ENCODE results near the gene OR2L8. TPM values are rescaled to one million over a fixed set of nuclear protein-coding genes. Genes with fewer than 3 reads are reported as not detected.

Gene OR2L8
- not detected for polyA plus RNA-seq (ENCODE audit: insufficient read depth in 1 of 5, insufficient read length in 5 of 5, low replicate concordance in 1 of 5)
- long read RNA-seq, donor 1 = 0 reads
- long read RNA-seq, donor 2 = 0 reads
- long read RNA-seq, donor 3 = 0 reads
- long read RNA-seq, donor 4 = 0 reads
- long read RNA-seq, donor 5 = 0 reads
- long read RNA-seq, donor 6 = 0 reads
- long read RNA-seq, donor 7 = 0 reads
- long read RNA-seq, donor 8 = 0 reads

DNA sequence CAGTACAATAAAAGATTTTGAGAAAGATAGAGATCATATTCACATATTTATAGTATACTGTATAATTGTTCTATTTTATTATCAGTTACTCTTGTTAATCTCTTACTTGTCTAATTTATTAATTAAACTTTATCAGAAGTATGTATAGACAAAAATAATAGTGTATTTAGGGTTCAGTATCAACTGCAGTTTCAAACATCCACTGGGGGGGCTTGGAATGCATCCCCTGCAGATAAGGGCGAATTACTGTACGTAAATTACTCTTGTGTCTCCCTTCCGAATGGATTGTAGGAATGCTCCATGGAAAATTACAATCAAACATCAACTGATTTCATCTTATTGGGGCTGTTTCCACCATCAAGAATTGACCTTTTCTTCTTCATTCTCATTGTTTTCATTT lies at the start of gene OR2L8:
Gene OR2L8, plus strand, starts transcription at position 301 of the 400 bp plus-strand sequence. Its CDS starts 0 bp downstream, at position 301.
- DNase-seq = no peak

DNA sequence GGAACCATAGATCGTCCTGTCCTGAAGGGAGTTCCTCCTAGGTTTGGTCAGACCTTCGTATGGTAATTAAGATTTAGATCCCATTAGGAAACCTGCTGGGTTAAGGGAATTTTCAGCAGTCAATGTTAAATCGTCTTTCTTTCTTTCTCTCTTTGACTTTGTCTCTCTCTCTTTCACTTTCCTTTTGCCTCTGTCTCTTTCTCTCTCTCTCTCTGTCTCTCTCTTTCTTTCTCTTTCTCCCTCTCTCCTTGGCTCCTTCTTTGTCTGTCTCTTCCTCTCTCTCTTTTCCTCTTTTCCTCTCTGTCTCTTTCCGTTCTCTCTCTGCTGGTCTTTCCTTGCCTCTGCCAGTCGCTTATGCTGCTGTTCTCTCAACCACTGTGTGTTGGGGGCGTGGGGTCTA lies 44.5 kb upstream of the OR2L8 start:
- DNase-seq = no peak

- no peak for DNase-seq
Observed at GRCh38 chr1:247905181-247905580, 43.5 kb upstream of the OR2L8 start.

DNA sequence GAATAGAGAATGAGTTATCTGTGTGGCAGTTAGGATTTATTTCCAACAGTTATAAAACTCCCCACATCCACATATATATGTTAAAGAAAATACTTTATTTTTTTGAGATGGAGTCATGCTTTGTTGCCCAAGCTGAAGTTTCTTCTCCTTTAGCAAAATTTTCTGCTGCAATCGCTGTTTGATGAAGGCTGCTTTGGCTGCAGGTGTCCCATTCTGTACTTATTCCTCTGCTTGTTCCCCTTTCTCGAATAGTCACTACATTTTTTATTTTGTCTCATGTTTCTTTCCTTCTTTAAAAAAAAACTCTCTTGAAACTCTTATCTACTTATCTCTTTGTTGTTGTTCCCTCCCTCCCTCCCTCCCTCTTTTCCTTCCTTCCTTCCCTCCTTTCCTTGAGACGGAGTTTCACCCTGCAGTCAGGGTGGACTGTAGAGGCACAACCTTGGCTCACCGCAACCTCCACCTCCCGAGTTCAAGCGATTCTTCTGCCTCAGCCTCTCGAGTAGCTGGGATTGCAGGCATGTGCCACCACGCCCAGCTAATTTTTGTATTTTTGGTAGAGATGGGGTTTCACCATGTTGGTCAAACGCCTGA lies 42.7 kb upstream of the OR2L8 start:
- no peak for DNase-seq

DNA sequence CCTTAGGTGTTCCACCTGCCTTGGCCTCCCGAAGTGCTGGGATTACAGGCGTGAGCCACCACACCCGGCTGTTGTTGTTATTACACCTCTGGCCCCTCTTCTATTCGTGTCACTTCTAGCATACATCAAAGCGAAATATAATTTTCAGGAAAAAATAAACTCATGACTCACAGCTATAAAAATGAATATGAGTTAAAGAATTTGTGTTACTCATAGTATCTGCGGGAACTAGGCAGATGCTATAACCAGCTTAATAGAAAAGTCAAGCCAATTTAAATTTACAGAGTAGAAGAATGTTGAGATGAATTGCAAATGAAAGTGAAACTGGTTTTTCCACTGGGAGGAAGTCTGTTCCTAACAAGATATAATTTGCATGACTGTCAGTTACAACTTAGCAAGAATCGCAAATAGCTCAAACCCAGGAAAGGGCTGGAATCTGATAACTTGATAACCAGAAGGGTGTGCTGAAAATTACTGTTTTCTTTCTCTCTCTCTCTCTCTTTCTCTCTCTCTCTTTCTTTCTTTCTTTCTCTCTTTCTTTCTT lies 42.1 kb upstream of the OR2L8 start:
- DNase-seq = no peak

- no peak for DNase-seq
Observed at GRCh38 chr1:247908766-247909165, 39.9 kb upstream of the OR2L8 start.

GRCh38 chr1:247913786-247914185 lies 34.9 kb upstream of the OR2L8 start:
- DNase-seq = no peak

- DNase-seq = no peak
Observed at GRCh38 chr1:247914941-247915662, 33.6 kb upstream of the OR2L8 start.

- DNase-seq = no peak
Observed at GRCh38 chr1:247919952-247920351, 28.7 kb upstream of the OR2L8 start, which contains the start of gene OR2T8. OR2T8 (plus strand) TSS chr1:247920252; CDS start chr1:247921018, 766 bp downstream.

GRCh38 chr1:247923941-247924340 lies 24.7 kb upstream of the OR2L8 start:
- DNase-seq = no peak

DNA sequence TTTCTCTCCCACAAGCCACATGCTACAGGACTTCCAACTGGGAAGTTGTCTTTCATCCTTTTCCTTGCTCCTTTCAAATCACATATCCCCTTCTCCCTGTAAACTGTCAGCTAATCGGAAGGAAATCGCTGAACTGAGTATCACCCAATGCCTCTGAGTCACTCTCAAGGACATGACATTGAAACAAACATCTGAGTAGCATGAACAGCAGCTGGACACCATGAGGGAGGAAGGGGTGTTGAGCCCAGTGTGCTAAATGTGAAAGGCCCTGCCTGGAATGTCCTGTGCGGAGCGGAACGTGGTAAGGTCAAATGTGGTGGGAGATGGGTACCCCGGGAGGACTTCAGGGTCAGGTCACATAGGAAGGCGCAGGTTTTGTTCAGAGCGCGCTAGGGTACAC lies 23.8 kb upstream of the OR2L8 start, which contains the start of gene OR2AJ1:
Gene OR2AJ1, plus strand, starts transcription at position 22 of the 400 bp plus-strand sequence. CDS start 8,880 bp downstream, outside the sequence.
- no peak for DNase-seq

DNA sequence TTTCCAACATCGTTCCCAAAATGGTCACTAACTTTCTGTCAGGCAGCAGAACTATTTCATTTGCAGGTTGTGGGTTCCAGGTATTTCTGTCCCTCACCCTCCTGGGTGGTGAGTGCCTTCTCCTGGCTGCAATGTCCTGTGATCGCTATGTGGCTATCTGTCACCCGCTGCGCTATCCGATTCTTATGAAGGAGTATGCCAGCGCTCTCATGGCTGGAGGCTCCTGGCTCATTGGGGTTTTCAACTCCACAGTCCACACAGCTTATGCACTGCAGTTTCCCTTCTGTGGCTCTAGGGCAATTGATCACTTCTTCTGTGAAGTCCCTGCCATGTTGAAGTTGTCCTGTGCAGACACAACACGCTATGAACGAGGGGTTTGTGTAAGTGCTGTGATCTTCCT lies 14.7 kb upstream of the OR2L8 start:
- DNase-seq = no peak

DNA sequence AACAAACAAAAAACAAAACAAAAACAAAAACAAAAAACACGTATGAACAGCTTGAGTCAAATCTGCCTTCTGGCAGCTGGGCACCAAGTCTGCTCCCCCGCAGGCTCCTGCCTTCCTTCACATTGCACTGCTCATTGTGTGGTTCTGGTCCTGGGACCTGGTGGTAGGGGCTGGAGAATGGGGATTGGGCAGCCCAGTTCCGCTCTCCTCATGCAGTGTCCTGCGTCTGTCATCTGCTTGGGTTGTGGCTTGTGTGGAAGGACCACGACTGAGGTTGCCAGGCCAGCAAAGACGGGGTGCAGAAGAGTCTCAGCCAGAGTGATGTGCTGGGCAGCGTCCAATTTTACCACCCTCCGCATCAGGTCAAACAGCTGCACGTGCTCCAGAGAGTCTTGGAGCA lies 12.9 kb upstream of the OR2L8 start:
- no peak for DNase-seq

GRCh38 chr1:247936415-247936814 lies 12.2 kb upstream of the OR2L8 start:
- DNase-seq = no peak

GRCh38 chr1:247936965-247937734 lies 11.5 kb upstream of the OR2L8 start:
- peak; percentile 3 to 12 for DNase-seq

DNA sequence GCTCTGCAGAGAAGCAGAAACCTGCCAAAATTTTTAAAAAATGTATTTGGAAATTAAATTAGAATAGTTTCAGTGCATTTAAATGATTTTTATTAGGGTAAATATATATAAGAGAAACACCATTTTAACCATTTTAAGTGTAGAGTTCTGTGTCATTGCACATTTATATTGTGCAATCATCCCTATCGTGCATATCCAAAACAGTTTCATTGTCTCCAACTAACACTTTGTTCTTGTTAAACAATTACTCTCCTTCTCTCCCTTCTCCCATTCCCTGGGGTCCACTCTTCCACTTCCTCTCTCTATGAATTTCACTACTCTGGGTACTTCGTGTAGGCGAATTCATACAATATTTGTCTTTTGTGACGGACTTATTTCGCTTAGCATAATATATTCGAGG lies 6.0 kb upstream of the OR2L8 start:
- no peak for DNase-seq

DNA sequence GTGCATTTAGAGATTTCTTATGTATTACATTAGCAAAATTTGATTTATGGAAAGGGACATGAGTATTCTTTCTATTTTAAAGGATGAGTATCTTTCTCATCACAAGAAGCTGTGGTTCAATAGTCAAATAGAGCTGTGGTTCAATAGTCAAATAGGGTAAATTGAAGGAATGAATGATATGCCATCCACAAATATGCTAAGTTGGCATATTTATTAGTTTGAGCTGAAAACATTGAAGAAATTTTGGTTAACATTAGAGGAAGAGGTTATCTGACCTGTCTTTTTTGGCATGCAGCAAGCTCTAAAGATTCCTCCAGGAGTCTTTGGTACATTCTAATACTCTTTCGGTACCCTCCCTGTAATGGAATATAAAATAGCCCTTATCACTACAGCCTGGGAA lies 4.8 kb downstream of the OR2L8 start:
- DNase-seq = no peak

- no peak for DNase-seq
Observed at GRCh38 chr1:247961791-247962190, 13.1 kb downstream of the OR2L8 start.

DNA sequence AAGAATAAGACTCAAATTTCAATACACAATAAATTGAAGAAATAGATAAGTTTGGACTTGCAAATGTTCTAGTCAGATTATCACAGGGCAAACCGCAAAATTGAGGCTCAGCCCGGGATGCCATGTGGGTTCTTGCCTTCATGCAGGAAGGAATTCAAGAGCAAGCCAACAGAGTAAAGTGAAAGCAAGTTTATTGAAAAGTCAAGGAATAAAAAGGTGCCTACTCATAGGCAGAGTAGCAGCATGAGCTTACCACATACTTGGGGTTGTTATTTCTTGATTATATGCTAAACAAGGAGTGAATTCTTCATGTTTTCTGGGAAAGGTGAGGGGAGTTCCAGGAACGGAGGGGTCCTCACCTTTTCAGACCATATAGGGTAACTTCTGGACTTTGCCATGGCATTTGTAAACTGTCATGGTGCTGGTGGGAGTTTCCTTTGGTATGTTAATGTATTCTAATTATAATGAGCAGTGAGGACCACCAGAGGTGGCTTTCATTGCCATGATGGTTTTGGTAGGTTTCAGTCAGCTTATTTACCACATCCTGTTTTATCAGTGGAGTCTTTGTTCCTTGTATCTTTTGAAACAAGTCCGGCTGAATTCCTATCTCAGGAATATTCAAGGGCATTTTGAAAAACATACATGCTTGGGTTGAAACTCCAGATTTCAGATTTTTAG lies 14.4 kb downstream of the OR2L8 start:
- no peak for DNase-seq

GRCh38 chr1:247964933-247965332 lies 16.3 kb downstream of the OR2L8 start, which contains the start of gene OR2AK2:
OR2AK2 (plus strand) TSS chr1:247965233; CDS start chr1:247965377, 144 bp downstream.
- DNase-seq = no peak

- no peak for DNase-seq
Observed at GRCh38 chr1:247966532-247967204, 18.0 kb downstream of the OR2L8 start.
